ENCODE data around the gene PDLIM1. TPM values are rescaled to one million over a fixed set of nuclear protein-coding genes. Genes with fewer than 3 reads are reported as not detected.

The PDLIM1 gene
- total and polyA plus RNA-seq, 10 of the 15 experiments (the other 5 are each of a cell fraction or from before 2014, with no cell fraction given): 95.7 to 714 (median 309) TPM

DNA sequence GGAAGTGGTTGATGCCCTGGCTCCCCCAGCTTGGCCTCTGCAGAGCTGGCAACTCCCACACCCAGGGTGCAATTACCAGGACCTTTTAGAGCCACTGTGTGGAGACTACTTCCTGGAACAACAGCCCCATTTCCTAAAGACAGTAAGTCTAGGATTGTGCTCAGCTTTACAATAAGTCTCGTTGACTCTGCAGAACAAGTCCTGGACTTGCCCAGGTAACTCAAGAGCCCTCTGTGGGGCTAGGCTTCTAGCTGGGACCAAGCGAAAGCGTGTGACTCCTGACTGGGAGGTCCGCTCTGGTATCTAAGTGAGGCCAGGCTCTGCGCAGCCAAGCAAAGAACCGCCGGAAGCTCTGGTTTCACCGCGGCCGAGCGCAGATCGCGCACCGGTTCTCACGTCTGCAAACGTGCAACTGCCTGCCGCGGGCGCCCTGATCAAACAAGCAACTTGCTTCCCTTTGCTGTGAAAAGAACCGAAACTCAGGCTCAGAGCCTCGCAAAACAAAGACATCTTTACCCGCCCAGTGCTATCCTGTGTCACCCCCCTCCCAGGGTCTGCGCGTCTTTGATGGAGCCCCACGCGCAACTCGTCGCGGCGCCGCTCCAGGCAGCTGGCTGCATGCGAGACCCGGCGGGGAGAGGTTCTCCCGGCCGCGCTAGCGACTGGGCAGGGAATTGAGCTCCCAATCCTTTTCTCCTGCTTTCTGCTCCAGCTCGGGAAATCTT lies 4.4 kb upstream of the PDLIM1 start (continued):
- TF ChIP-seq, protein P1, sequence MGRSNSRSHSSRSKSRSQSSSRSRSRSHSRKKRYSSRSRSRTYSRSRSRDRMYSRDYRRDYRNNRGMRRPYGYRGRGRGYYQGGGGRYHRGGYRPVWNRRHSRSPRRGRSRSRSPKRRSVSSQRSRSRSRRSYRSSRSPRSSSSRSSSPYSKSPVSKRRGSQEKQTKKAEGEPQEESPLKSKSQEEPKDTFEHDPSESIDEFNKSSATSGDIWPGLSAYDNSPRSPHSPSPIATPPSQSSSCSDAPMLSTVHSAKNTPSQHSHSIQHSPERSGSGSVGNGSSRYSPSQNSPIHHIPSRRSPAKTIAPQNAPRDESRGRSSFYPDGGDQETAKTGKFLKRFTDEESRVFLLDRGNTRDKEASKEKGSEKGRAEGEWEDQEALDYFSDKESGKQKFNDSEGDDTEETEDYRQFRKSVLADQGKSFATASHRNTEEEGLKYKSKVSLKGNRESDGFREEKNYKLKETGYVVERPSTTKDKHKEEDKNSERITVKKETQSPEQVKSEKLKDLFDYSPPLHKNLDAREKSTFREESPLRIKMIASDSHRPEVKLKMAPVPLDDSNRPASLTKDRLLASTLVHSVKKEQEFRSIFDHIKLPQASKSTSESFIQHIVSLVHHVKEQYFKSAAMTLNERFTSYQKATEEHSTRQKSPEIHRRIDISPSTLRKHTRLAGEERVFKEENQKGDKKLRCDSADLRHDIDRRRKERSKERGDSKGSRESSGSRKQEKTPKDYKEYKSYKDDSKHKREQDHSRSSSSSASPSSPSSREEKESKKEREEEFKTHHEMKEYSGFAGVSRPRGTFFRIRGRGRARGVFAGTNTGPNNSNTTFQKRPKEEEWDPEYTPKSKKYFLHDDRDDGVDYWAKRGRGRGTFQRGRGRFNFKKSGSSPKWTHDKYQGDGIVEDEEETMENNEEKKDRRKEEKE (IDR thresholded peaks at IDR 0.05): no peak
- TF ChIP-seq, protein P2, sequence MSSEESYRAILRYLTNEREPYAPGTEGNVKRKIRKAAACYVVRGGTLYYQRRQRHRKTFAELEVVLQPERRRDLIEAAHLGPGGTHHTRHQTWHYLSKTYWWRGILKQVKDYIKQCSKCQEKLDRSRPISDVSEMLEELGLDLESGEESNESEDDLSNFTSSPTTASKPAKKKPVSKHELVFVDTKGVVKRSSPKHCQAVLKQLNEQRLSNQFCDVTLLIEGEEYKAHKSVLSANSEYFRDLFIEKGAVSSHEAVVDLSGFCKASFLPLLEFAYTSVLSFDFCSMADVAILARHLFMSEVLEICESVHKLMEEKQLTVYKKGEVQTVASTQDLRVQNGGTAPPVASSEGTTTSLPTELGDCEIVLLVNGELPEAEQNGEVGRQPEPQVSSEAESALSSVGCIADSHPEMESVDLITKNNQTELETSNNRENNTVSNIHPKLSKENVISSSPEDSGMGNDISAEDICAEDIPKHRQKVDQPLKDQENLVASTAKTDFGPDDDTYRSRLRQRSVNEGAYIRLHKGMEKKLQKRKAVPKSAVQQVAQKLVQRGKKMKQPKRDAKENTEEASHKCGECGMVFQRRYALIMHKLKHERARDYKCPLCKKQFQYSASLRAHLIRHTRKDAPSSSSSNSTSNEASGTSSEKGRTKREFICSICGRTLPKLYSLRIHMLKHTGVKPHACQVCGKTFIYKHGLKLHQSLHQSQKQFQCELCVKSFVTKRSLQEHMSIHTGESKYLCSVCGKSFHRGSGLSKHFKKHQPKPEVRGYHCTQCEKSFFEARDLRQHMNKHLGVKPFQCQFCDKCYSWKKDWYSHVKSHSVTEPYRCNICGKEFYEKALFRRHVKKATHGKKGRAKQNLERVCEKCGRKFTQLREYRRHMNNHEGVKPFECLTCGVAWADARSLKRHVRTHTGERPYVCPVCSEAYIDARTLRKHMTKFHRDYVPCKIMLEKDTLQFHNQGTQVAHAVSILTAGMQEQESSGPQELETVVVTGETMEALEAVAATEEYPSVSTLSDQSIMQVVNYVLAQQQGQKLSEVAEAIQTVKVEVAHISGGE (CRISPR knock-in tag; IDR thresholded peaks at IDR 0.05): no peak
- TF ChIP-seq SREBF1 (IDR thresholded peaks at IDR 0.05; ENCODE audit: low read length): no peak
- 0 out of 2 replicates have a peak, but pooled peaks have one; percentile 2 for TF ChIP-seq RAD21 (IDR thresholded peaks at IDR 0.05; ENCODE audit: insufficient read depth, low read depth, low read length)
- TF ChIP-seq, protein P3, sequence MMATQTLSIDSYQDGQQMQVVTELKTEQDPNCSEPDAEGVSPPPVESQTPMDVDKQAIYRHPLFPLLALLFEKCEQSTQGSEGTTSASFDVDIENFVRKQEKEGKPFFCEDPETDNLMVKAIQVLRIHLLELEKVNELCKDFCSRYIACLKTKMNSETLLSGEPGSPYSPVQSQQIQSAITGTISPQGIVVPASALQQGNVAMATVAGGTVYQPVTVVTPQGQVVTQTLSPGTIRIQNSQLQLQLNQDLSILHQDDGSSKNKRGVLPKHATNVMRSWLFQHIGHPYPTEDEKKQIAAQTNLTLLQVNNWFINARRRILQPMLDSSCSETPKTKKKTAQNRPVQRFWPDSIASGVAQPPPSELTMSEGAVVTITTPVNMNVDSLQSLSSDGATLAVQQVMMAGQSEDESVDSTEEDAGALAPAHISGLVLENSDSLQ (IDR thresholded peaks at IDR 0.05): peak; percentile 38; the same call in 1 of the 2 replicates
- TF ChIP-seq KDM1A (IDR thresholded peaks at IDR 0.05; ENCODE audit: borderline replicate concordance): no peak
- TF ChIP-seq, protein P4, sequence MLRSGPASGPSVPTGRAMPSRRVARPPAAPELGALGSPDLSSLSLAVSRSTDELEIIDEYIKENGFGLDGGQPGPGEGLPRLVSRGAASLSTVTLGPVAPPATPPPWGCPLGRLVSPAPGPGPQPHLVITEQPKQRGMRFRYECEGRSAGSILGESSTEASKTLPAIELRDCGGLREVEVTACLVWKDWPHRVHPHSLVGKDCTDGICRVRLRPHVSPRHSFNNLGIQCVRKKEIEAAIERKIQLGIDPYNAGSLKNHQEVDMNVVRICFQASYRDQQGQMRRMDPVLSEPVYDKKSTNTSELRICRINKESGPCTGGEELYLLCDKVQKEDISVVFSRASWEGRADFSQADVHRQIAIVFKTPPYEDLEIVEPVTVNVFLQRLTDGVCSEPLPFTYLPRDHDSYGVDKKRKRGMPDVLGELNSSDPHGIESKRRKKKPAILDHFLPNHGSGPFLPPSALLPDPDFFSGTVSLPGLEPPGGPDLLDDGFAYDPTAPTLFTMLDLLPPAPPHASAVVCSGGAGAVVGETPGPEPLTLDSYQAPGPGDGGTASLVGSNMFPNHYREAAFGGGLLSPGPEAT (IDR thresholded peaks at IDR 0.05; ENCODE audit: low read depth): peak; percentile 60; the same call in 1 of the 2 replicates
- TF ChIP-seq ZSCAN29 (IDR thresholded peaks at IDR 0.05): peak; percentile 57; the same call in 1 of the 2 replicates
- 0 out of 2 replicates have a peak, but pooled peaks have one; percentile 6 for TF ChIP-seq TARDBP (IDR thresholded peaks at IDR 0.05; ENCODE audit: borderline replicate concordance)
- TF ChIP-seq, protein P5, sequence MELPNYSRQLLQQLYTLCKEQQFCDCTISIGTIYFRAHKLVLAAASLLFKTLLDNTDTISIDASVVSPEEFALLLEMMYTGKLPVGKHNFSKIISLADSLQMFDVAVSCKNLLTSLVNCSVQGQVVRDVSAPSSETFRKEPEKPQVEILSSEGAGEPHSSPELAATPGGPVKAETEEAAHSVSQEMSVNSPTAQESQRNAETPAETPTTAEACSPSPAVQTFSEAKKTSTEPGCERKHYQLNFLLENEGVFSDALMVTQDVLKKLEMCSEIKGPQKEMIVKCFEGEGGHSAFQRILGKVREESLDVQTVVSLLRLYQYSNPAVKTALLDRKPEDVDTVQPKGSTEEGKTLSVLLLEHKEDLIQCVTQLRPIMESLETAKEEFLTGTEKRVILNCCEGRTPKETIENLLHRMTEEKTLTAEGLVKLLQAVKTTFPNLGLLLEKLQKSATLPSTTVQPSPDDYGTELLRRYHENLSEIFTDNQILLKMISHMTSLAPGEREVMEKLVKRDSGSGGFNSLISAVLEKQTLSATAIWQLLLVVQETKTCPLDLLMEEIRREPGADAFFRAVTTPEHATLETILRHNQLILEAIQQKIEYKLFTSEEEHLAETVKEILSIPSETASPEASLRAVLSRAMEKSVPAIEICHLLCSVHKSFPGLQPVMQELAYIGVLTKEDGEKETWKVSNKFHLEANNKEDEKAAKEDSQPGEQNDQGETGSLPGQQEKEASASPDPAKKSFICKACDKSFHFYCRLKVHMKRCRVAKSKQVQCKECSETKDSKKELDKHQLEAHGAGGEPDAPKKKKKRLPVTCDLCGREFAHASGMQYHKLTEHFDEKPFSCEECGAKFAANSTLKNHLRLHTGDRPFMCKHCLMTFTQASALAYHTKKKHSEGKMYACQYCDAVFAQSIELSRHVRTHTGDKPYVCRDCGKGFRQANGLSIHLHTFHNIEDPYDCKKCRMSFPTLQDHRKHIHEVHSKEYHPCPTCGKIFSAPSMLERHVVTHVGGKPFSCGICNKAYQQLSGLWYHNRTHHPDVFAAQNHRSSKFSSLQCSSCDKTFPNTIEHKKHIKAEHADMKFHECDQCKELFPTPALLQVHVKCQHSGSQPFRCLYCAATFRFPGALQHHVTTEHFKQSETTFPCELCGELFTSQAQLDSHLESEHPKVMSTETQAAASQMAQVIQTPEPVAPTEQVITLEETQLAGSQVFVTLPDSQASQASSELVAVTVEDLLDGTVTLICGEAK (IDR thresholded peaks at IDR 0.05; ENCODE audit: borderline replicate concordance): peak; percentile 78; the same call in 1 of the 2 replicates
- no peak for TF ChIP-seq FOXM1 (IDR thresholded peaks at IDR 0.05; ENCODE audit: low read depth, low read length)
- TF ChIP-seq, protein P6, sequence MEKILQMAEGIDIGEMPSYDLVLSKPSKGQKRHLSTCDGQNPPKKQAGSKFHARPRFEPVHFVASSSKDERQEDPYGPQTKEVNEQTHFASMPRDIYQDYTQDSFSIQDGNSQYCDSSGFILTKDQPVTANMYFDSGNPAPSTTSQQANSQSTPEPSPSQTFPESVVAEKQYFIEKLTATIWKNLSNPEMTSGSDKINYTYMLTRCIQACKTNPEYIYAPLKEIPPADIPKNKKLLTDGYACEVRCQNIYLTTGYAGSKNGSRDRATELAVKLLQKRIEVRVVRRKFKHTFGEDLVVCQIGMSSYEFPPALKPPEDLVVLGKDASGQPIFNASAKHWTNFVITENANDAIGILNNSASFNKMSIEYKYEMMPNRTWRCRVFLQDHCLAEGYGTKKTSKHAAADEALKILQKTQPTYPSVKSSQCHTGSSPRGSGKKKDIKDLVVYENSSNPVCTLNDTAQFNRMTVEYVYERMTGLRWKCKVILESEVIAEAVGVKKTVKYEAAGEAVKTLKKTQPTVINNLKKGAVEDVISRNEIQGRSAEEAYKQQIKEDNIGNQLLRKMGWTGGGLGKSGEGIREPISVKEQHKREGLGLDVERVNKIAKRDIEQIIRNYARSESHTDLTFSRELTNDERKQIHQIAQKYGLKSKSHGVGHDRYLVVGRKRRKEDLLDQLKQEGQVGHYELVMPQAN (conservative IDR thresholded peaks at IDR 0.05): 0 out of 2 replicates have a peak, but pooled peaks have one; percentile 31

Measured in GM12878 (cell line).